Esophagus squamous epithelium (tissue), 4 donors: Measurements from ENCODE around the gene PLXND1.

Experiments used
- POLR2A ChIP-seq, 4 donors: fragments of 450-650 bp; IDR thresholded peaks; one replicate each; pipeline ENCODE4 v1.6.1; 2017; ENCODE audit warnings: antibody characterized with exemption in 4 of 4, mild to moderate bottlenecking in 4 of 4, moderate library complexity in 3 of 4
- TF ChIP-seq, protein P1 (sequence below), 6 experiments: fragments of 450-650 bp in 4 of 6; fragments of 200-600 bp in 2 of 6; sonication (generic) in 2 of 6; IDR thresholded peaks; one replicate each; pipeline ENCODE4 v1.5.1; 2016 to 2019; ENCODE audit warnings: antibody characterized with exemption in 6 of 6, mild to moderate bottlenecking in 4 of 6, moderate library complexity in 4 of 6

DNA sequence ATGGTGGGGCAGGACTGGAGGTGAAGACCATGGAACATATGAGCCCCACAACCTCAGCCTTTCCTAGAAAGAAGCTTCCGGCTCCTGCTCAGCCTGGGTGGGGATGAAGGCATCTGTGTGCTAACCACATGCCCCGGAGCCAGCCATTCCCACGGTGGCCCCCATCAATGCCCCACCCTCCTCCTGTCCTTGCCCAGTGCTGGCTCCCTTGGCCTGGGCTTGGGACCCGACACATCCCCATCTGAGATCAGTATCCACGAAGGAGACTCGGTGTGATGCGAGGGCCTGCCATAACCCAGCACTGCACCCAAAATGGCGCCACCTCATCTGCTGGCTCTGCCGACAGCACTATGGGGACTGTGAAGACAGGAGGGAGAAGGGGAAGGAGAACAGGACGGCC lies 16.5 kb upstream of the PLXND1 start:
- TF ChIP-seq, protein P1, sequence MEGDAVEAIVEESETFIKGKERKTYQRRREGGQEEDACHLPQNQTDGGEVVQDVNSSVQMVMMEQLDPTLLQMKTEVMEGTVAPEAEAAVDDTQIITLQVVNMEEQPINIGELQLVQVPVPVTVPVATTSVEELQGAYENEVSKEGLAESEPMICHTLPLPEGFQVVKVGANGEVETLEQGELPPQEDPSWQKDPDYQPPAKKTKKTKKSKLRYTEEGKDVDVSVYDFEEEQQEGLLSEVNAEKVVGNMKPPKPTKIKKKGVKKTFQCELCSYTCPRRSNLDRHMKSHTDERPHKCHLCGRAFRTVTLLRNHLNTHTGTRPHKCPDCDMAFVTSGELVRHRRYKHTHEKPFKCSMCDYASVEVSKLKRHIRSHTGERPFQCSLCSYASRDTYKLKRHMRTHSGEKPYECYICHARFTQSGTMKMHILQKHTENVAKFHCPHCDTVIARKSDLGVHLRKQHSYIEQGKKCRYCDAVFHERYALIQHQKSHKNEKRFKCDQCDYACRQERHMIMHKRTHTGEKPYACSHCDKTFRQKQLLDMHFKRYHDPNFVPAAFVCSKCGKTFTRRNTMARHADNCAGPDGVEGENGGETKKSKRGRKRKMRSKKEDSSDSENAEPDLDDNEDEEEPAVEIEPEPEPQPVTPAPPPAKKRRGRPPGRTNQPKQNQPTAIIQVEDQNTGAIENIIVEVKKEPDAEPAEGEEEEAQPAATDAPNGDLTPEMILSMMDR (IDR thresholded peaks at IDR 0.05), result no peak
- no peak for TF ChIP-seq POLR2A (IDR thresholded peaks at IDR 0.05)
